ENCODE data around the gene CCSER1. TPM values are rescaled to one million over a fixed set of nuclear protein-coding genes. Genes with fewer than 3 reads are reported as not detected.

CCSER1 gene
- total and polyA plus RNA-seq, 4 donors: 0.18 to 2.3 (median 1.2) TPM

GRCh38 chr4:91362125-91362524, 1234.9 kb downstream of the CCSER1 start:
- Histone ChIP-seq H3K9ac (ENCODE audit: low read depth in 1 of 2, low read length in 2 of 2) (no peak overlapping the region), H3K27ac (ENCODE audit: low read depth in 1 of 2, low read length in 2 of 2) (no peak overlapping the region), H3K9me3 (ENCODE audit: control insufficient read depth in 4 of 4, low read length in 3 of 4) (no peaks in the 10 kb centered on the region), H3K4me1 (ENCODE audit: control insufficient read depth in 4 of 4, insufficient read depth in 4 of 4, low read length in 3 of 4) (no peaks in the 10 kb centered on the region), H3K4me3 (ENCODE audit: low read depth in 1 of 3, low read length in 3 of 3) (no peak overlapping the region), H3K36me3 (ENCODE audit: control insufficient read depth in 4 of 4, insufficient read depth in 3 of 4, low read depth in 1 of 4, low read length in 3 of 4) (no peaks in the 10 kb centered on the region), H3K27me3 (ENCODE audit: control insufficient read depth in 4 of 4, insufficient read depth in 4 of 4, low read length in 3 of 4) (no peaks in the 10 kb centered on the region)
- TF ChIP-seq HNF4G (IDR thresholded peaks at IDR 0.05): no peak
- no peak for TF ChIP-seq JUND (IDR thresholded peaks at IDR 0.05)
- TF ChIP-seq CTCF (IDR thresholded peaks at IDR 0.05; ENCODE audit: low read depth, low read length, missing input control): no peak
- no peak for TF ChIP-seq SP1 (IDR thresholded peaks at IDR 0.05)
- TF ChIP-seq RAD21 (IDR thresholded peaks at IDR 0.05): no peak
- TF ChIP-seq ZBTB33 (IDR thresholded peaks at IDR 0.05): no peak
- DNase-seq (ENCODE audit: low spot score): no peak
- 47% methylated on average over 1 of the region's 1 CpG for WGBS

- no peaks in the 10 kb centered on the region for H3K9me3 ChIP-seq (ENCODE audit: control insufficient read depth in 4 of 4, low read length in 3 of 4)
- no peak overlapping the region for H3K4me3 ChIP-seq (ENCODE audit: low read depth in 1 of 3, low read length in 3 of 3)
- H3K4me1 ChIP-seq (ENCODE audit: control insufficient read depth in 4 of 4, insufficient read depth in 4 of 4, low read length in 3 of 4): no peaks in the 10 kb centered on the region
- no peak overlapping the region for H3K9ac ChIP-seq (ENCODE audit: low read depth in 1 of 2, low read length in 2 of 2)
- TF ChIP-seq YY1 (IDR thresholded peaks at IDR 0.05): no peak
- no peak for TF ChIP-seq RXRA (IDR thresholded peaks at IDR 0.05)
- TF ChIP-seq ATF3 (IDR thresholded peaks at IDR 0.05): no peak
- no peak for TF ChIP-seq NR2F2 (IDR thresholded peaks at IDR 0.05)
- TF ChIP-seq SP1 (IDR thresholded peaks at IDR 0.05): no peak
- no peak for TF ChIP-seq MAX (IDR thresholded peaks at IDR 0.05)
- no peak for TF ChIP-seq REST (IDR thresholded peaks at IDR 0.05)
- no peak for TF ChIP-seq RAD21 (IDR thresholded peaks at IDR 0.05)
- no peak for TF ChIP-seq FOXA1 (IDR thresholded peaks at IDR 0.05)
- no peak for DNase-seq (ENCODE audit: low spot score)
- no peak overlapping the region for H3K27ac ChIP-seq (ENCODE audit: low read depth in 1 of 2, low read length in 2 of 2)
- peaks cover 0 to 2% (median 0%) of the 10 kb centered on the region in 4 donors for H3K27me3 ChIP-seq (ENCODE audit: control insufficient read depth in 4 of 4, insufficient read depth in 4 of 4, low read length in 3 of 4)
- no peaks in the 10 kb centered on the region for H3K36me3 ChIP-seq (ENCODE audit: control insufficient read depth in 4 of 4, insufficient read depth in 3 of 4, low read depth in 1 of 4, low read length in 3 of 4)
These were observed 1239.4 kb downstream of the CCSER1 start for GRCh38 chr4:91366554-91366953.

Measured in liver (tissue), 9 donors.